ENCODE data around the gene LMBRD1. TPM values are rescaled to one million over a fixed set of nuclear protein-coding genes. Genes with fewer than 3 reads are reported as not detected.

Gene LMBRD1
- total and polyA plus RNA-seq, 2 of the 8 experiments (the other 6 are each of a cell fraction or from before 2014, with no cell fraction given): 9.1 to 16.8 TPM

DNA sequence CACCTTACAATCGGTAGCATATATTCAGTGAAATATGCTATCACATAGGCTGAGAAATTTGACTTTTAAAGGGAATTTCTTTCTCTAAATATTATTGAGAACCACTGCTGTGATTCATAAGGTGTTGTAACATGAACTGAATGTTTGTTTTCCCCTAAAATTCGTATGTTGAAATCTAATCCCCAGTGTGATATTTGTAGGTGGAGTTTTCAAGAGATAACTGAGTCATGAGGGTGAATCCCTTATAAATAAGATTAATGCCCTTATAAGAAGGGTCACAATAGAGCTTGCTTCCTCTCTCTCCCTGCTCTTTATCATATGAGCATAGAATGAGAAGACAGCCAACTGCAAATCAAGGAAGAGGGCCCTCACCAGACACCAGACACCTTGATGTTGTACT, 64.8 kb downstream of the LMBRD1 start (continued):
- TF ChIP-seq SP4 (IDR thresholded peaks at IDR 0.05; ENCODE audit: low read length): no peak
- no peak for TF ChIP-seq KDM1A (IDR thresholded peaks at IDR 0.05; ENCODE audit: borderline replicate concordance, low read length)
